Measurements from ENCODE around the gene TAF5L.
A peak's percentile ranks its signal among the peaks of the same experiment; 100 is the strongest.

The TAF5L gene

GRCh38 chr1:229625915-229626831 lies at the start of gene TAF5L, which contains the start of gene URB2:
TAF5L (minus strand) TSS chr1:229626122; CDS start chr1:229614482, 11,640 bp downstream.
URB2 (plus strand) TSS chr1:229626247; CDS start chr1:229627634, 1,387 bp downstream.
- DNase-seq (ENCODE audit: low read depth in 2 of 2) = peak; percentile 36 to 57

- DNase-seq (ENCODE audit: low read depth in 2 of 2) = no peak
These were observed 49.5 kb upstream of the TAF5L start for GRCh38 chr1:229675396-229675795.

GRCh38 chr1:229674042-229674441 lies 48.1 kb upstream of the TAF5L start:
- no peak for DNase-seq (ENCODE audit: low read depth in 2 of 2)

GRCh38 chr1:229672246-229672645 lies 46.3 kb upstream of the TAF5L start:
- DNase-seq (ENCODE audit: low read depth in 2 of 2) = no peak

- no peak for DNase-seq (ENCODE audit: low read depth in 2 of 2)
These were observed 45.4 kb upstream of the TAF5L start for GRCh38 chr1:229671310-229671709.

GRCh38 chr1:229669333-229669732 lies 43.4 kb upstream of the TAF5L start:
- no peak for DNase-seq (ENCODE audit: low read depth in 2 of 2)

GRCh38 chr1:229666585-229666984 lies 40.7 kb upstream of the TAF5L start:
- no peak for DNase-seq (ENCODE audit: low read depth in 2 of 2)

GRCh38 chr1:229665912-229666558 lies 40.1 kb upstream of the TAF5L start:
- no peak for DNase-seq (ENCODE audit: low read depth in 2 of 2)

GRCh38 chr1:229664133-229664689 lies 38.3 kb upstream of the TAF5L start:
- DNase-seq (ENCODE audit: low read depth in 2 of 2) = peak; percentile 55 to 71

- DNase-seq (ENCODE audit: low read depth in 2 of 2) = no peak
These were observed 36.0 kb upstream of the TAF5L start for GRCh38 chr1:229661897-229662296.

GRCh38 chr1:229661022-229661877 lies 35.3 kb upstream of the TAF5L start:
- DNase-seq (ENCODE audit: low read depth in 2 of 2) = peak; percentile 43 to 61

GRCh38 chr1:229657993-229658755 lies 32.3 kb upstream of the TAF5L start:
- no peak for DNase-seq (ENCODE audit: low read depth in 2 of 2)

- no peak for DNase-seq (ENCODE audit: low read depth in 2 of 2)
These were observed 29.9 kb upstream of the TAF5L start for GRCh38 chr1:229655781-229656180.

GRCh38 chr1:229653420-229653819 lies 27.5 kb upstream of the TAF5L start:
- no peak for DNase-seq (ENCODE audit: low read depth in 2 of 2)

GRCh38 chr1:229651546-229651945 lies 25.6 kb upstream of the TAF5L start:
- DNase-seq (ENCODE audit: low read depth in 2 of 2) = no peak

- DNase-seq (ENCODE audit: low read depth in 2 of 2) = no peak
These were observed 24.1 kb upstream of the TAF5L start for GRCh38 chr1:229650045-229650444.

GRCh38 chr1:229648406-229648805 lies 22.5 kb upstream of the TAF5L start:
- no peak for DNase-seq (ENCODE audit: low read depth in 2 of 2)

GRCh38 chr1:229645324-229645993 lies 19.5 kb upstream of the TAF5L start:
- DNase-seq (ENCODE audit: low read depth in 2 of 2) = no peak

- no peak for DNase-seq (ENCODE audit: low read depth in 2 of 2)
These were observed 18.2 kb upstream of the TAF5L start for GRCh38 chr1:229643996-229644745.

- no peak for DNase-seq (ENCODE audit: low read depth in 2 of 2)
These were observed 17.0 kb upstream of the TAF5L start for GRCh38 chr1:229642970-229643369.
